Activated T-helper 1 cell treated with anti-CD3 and anti-CD28 coated beads, Interleukin-12 subunit alpha, Interleukin-12 subunit beta, Interleukin-2, Interleukin-4 antibody, amounts not matched to agents 30 ng/mL and 10 ng/mL and 1 ng/mL, durations not matched to agents 14 hours and 24 hours and 36 hours (primary cell): ENCODE data around the gene MAP3K19. TPM values are rescaled to one million over a fixed set of nuclear protein-coding genes. Genes with fewer than 3 reads are reported as not detected.
A peak's percentile ranks its signal among the peaks of the same experiment; 100 is the strongest.
"Not testable (repeated sequence)": the region's sequence is repeated elsewhere in the genome, so short reads cannot be mapped to it uniquely, and the experiment has no call there.

Source experiments
- DNase-seq: peaks from one replicate; pipeline ENCODE4 v3.0.0; 2021; ENCODE audit warnings: low spot score
- H3K27ac Mint-ChIP-seq: one replicate; pipeline ENCODE4 v1.8.0; 2021; ENCODE audit warnings: mild to moderate bottlenecking, mixed read lengths
- H3K27me3 Mint-ChIP-seq: one replicate; pipeline ENCODE4 v1.8.0; 2022; ENCODE audit warnings: mild to moderate bottlenecking, moderate library complexity, mixed read lengths; ENCODE audit not compliant: insufficient read depth
- H3K36me3 Mint-ChIP-seq: one replicate; pipeline ENCODE4 v1.8.0; 2021; ENCODE audit warnings: low read depth, mixed read lengths
- H3K4me1 Mint-ChIP-seq: one replicate; pipeline ENCODE4 v1.8.0; 2021; ENCODE audit warnings: low read depth, mixed read lengths
- H3K4me3 Mint-ChIP-seq: one replicate; pipeline ENCODE4 v1.8.0; 2021; ENCODE audit warnings: mild to moderate bottlenecking, moderate library complexity, mixed read lengths
- H3K9me3 Mint-ChIP-seq: one replicate; pipeline ENCODE4 v1.8.0; 2021; ENCODE audit warnings: mixed read lengths
- intact Hi-C: fragments of 100-400 bp; cut with micrococcal nuclease; formaldehyde crosslinking; loops from one replicate; pipeline ENCODE4 v1.15.1; 2024
- total RNA-seq: library from RNA; stranded (reverse); gene quantifications from 2 replicates; pipeline ENCODE4 v1.2.3, GENCODE V29; 2022

The MAP3K19 gene
- total RNA-seq, 1 donor from 2014 or later: not detected

DNA sequence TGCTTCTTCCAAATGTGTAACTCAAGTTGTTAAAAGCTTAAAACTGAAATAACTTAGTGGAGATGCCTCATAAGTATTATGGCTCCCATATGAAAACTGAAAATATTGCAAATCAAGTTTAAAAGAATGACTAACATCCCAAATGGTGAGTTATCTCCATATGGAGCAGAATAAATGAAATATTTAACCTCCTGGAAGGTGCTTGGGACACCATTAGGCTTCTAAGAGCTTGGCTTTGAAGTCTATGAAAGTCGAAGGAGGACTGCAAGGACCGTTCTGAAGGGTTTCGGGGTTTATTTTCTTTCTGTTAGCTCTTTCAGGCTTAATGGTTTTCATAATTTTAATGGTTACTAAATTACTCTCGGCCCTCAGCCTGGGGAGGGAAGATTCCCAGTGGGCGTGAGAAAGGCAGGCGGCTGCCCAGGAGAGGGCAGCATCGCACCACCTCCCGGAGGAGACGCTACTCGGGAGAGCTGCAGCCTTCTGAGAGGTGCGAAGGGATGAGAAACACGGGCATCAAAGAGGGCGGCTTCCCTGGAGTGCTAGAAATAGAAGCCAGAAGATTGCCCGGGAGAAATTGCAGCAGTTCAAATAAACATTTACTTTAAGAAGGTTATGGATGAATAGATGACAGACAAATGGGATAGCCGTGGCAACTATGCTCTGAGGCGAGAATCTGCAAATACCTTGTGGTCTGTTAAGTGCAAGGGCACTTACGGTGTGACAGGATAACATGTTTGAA is 43.1 kb downstream of the MAP3K19 start:
- no peak overlapping the region for H3K27ac Mint-ChIP-seq
- intact Hi-C loops: loop anchor here (1.0 to 5.0 kb wide), 6 partner anchors 253 to 793 kb away; partner anchors contain the start of genes R3HDM1 and ZRANB3
- peak; percentile 47 for DNase-seq
- peaks cover 7% of the 10 kb centered on the region for H3K4me1 Mint-ChIP-seq
- no peaks in the 10 kb centered on the region for H3K36me3 Mint-ChIP-seq
- no peaks in the 10 kb centered on the region for H3K9me3 Mint-ChIP-seq
- H3K27me3 Mint-ChIP-seq: peaks cover 13% of the 10 kb centered on the region
- no peak overlapping the region for H3K4me3 Mint-ChIP-seq

DNA sequence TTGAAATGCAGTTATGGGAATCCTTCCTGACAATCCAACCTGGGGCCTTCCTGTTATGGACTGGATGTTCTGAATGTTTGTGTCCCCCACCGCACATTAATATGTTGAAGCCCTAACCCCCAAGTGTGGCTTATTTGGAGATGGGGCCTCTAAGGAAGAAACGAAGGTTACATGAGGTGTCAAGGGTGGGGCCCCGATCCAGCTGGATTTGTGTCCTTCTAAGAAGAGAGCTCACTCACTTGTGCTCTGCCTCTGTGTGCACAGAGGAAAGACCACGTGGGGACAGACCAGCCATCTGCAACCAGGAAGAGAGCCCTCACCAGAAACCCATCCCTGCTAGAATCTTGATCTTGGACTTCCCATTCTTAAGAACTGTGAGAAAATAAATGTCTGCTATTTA is 44.4 kb downstream of the MAP3K19 start:
- Mint-ChIP-seq H3K9me3 (no peaks in the 10 kb centered on the region), H3K27me3 (peaks cover 13% of the 10 kb centered on the region), H3K4me1 (peaks cover 7% of the 10 kb centered on the region), H3K4me3 (no peak overlapping the region), H3K27ac (no peak overlapping the region), H3K36me3 (no peaks in the 10 kb centered on the region)
- intact Hi-C loops: loop anchor here (5.0 kb wide), 2 partner anchors 254 to 469 kb away; no protein-coding TSS in a partner anchor
- no peak for DNase-seq

DNA sequence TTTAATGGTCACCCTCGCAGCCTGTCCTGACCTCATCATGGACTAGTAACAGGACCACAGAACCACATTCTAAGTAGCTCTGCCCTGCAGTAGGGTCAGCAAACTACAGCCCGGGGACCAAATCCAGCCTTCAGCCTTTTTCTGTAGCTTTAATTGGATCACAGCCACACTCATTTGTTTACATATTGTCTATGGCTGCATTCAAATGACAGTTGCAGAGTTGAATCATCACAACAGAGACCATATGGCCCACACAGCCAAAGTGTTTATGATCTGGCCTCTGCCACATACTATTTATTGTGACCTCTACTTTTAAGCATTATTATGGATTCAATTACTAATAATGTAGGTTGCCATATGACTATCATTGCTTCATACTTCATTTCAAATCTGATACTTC is 47.7 kb downstream of the MAP3K19 start:
- H3K4me1 Mint-ChIP-seq: peaks cover 5% of the 10 kb centered on the region
- H3K9me3 Mint-ChIP-seq: no peaks in the 10 kb centered on the region

DNA sequence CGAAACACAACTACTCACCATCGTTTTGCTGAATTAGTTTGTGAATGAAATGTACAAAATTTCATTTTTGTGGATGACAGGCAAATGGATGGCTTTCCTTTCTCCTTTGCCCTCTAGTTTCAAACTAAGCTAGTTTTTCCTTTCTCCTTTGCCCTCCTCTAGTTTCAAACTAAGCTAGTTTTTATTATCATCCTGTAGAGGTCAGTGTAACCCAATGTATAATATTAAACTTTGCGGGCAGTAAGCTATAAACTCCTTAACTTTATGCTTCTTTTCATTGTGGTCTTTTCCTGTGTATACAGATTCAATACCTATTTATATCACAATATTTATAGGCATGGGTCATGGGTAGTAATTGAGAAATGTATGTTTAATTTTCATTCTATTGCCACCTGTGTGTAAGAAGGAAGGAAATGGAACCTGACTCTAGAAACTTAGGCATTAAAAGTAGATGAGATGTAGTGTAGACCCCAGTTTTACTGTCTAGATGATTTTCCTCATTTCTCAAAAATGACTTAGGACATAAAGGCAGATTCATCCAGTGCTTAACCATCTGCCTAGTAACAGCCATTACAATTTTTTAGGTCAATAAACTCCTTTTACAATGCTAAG is 58.1 kb downstream of the MAP3K19 start:
- H3K27ac Mint-ChIP-seq: no peak overlapping the region

More for the DNA sequence above, 47.7 kb downstream of the MAP3K19 start:
- H3K27ac Mint-ChIP-seq: no peak overlapping the region
- no peak overlapping the region for H3K4me3 Mint-ChIP-seq
- no peaks in the 10 kb centered on the region for H3K36me3 Mint-ChIP-seq
- peaks cover 13% of the 10 kb centered on the region for H3K27me3 Mint-ChIP-seq
- no peak for DNase-seq
- intact Hi-C loops: no loop called here

DNA sequence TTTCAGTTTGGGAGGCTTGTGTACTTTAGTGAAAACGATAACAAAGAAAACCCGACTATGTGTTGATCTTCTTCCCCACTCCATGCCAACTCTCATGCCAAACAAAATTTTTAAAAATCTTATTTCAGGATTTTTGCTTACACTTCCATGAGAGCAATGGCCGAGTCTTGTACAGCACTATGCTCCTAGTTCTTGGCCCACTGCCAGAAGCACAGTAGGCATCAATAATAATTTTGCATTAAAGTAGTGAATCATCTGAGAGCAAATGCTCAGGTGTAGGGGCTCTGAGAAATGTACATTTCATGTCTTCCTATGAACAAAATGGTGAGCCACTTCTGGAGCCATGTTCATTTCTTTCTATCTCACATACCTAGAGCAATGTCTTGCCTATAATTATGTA is 62.2 kb downstream of the MAP3K19 start:
- DNase-seq: no peak

More for the DNA sequence above, 58.1 kb downstream of the MAP3K19 start:
- no peak for DNase-seq
- Mint-ChIP-seq H3K4me3 (no peak overlapping the region), H3K9me3 (peaks cover 11% of the 10 kb centered on the region), H3K4me1 (no peaks in the 10 kb centered on the region), H3K27me3 (peaks cover 22% of the 10 kb centered on the region), H3K36me3 (no peaks in the 10 kb centered on the region)
- intact Hi-C loops: loop anchor here (1.0 kb wide), 2 partner anchors 721 to 808 kb away; no protein-coding TSS in a partner anchor

DNA sequence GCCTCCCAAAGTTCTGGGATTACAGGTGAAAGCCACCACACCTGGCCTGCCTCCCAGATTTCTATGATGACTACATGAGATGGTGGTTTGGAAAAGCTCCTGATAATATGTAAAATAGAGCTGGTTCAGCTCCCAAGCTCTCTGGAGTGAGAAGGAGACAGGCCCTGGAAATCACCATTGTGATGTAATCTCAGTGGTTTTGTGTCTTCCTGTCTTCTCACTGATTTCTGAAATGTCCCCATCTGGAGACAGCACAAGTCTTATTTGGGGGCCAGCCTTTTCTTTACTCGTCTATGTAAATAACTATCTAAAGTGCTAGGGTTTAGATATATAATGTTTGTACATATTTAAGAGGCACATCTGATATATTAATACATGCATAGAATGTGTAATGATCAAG is 64.6 kb downstream of the MAP3K19 start:
- Mint-ChIP-seq H3K4me1 (peaks cover 9% of the 10 kb centered on the region), H3K9me3 (peaks cover 21% of the 10 kb centered on the region), H3K36me3 (peaks cover 3% of the 10 kb centered on the region), H3K27me3 (peaks cover 17% of the 10 kb centered on the region), H3K27ac (no peak overlapping the region), H3K4me3 (no peak overlapping the region)
- DNase-seq: no peak
- intact Hi-C loops: no loop called here

More for the DNA sequence above, 62.2 kb downstream of the MAP3K19 start:
- intact Hi-C loops: no loop called here
- peaks cover 3% of the 10 kb centered on the region for H3K36me3 Mint-ChIP-seq
- no peak overlapping the region for H3K4me3 Mint-ChIP-seq
- peaks cover 21% of the 10 kb centered on the region for H3K9me3 Mint-ChIP-seq
- no peak overlapping the region for H3K27ac Mint-ChIP-seq
- peaks cover 20% of the 10 kb centered on the region for H3K27me3 Mint-ChIP-seq
- peaks cover 9% of the 10 kb centered on the region for H3K4me1 Mint-ChIP-seq

GRCh38 chr2:134980639-134981038 is 66.6 kb downstream of the MAP3K19 start:
- peaks cover 8% of the 10 kb centered on the region for H3K27me3 Mint-ChIP-seq
- DNase-seq: no peak
- intact Hi-C loops: no loop called here

DNA sequence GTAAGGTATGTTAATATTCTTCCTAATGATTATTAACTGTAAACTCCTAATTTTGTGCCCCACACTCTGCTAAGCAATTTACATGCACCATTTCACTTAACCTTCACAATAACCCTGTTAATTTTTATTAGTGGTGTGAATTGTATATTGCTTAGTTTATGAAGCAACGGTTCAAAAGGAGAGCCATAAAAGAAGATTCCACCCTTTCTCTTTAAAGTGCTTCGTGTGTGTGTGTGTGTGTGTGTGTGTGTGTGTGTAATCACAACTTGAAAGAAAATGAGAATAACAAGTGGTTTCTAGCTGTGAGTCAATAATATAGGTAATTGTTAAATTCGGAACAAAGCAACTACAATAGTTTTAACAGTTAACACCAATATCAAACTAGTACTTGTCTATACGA is 68.0 kb downstream of the MAP3K19 start:
- Mint-ChIP-seq H3K27ac (no peak overlapping the region), H3K4me1 (peaks cover 13% of the 10 kb centered on the region), H3K36me3 (peaks cover 7% of the 10 kb centered on the region), H3K4me3 (no peak overlapping the region), H3K9me3 (peaks cover 21% of the 10 kb centered on the region), H3K27me3 (peaks cover 8% of the 10 kb centered on the region)
- no peak for DNase-seq
- intact Hi-C loops: loop anchor here (10.0 kb wide), 1 partner anchor 1406 kb away; no protein-coding TSS in a partner anchor

More at GRCh38 chr2:134980639-134981038, 66.6 kb downstream of the MAP3K19 start:
- Mint-ChIP-seq H3K27ac (no peak overlapping the region), H3K4me3 (no peak overlapping the region), H3K36me3 (peaks cover 3% of the 10 kb centered on the region), H3K9me3 (peaks cover 21% of the 10 kb centered on the region), H3K4me1 (peaks cover 9% of the 10 kb centered on the region)

DNA sequence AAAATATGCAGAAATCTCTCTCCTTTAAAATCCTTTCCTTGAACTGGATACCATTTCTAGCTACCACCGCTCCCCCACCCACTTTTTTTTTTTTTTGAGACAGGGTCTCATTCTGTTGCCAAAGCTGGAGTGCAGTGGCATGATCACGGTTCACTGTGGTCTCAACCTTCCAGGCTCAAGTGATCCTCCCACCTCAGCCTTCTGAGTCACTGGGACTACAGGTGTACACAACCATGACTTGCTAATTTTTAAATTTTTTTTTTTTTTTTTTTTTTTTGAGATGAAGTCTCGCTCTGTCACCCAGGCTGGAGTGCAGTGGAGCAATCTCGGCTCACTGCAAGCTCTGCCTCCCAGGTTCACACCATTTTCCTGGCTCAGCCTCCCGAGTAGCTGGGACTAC is 70.1 kb downstream of the MAP3K19 start:
- peaks cover 15% of the 10 kb centered on the region for H3K4me1 Mint-ChIP-seq
- H3K27me3 Mint-ChIP-seq, H3K36me3 Mint-ChIP-seq, H3K4me3 Mint-ChIP-seq, DNase-seq, H3K27ac Mint-ChIP-seq: not testable (repeated sequence)
- peaks cover 23% of the 10 kb centered on the region for H3K9me3 Mint-ChIP-seq
- intact Hi-C loops: loop anchor here (10.0 kb wide), 1 partner anchor 1408 kb away; no protein-coding TSS in a partner anchor

- no peak for DNase-seq
- intact Hi-C loops: loop anchor here (10.0 kb wide), 1 partner anchor 1409 kb away; no protein-coding TSS in a partner anchor
- no peak overlapping the region for H3K4me3 Mint-ChIP-seq
- no peak overlapping the region for H3K27ac Mint-ChIP-seq
- peaks cover 15% of the 10 kb centered on the region for H3K4me1 Mint-ChIP-seq
- peaks cover 7% of the 10 kb centered on the region for H3K36me3 Mint-ChIP-seq
- peaks cover 28% of the 10 kb centered on the region for H3K9me3 Mint-ChIP-seq
- peaks cover 14% of the 10 kb centered on the region for H3K27me3 Mint-ChIP-seq
Observed at GRCh38 chr2:134976074-134976702, 71.1 kb downstream of the MAP3K19 start.

DNA sequence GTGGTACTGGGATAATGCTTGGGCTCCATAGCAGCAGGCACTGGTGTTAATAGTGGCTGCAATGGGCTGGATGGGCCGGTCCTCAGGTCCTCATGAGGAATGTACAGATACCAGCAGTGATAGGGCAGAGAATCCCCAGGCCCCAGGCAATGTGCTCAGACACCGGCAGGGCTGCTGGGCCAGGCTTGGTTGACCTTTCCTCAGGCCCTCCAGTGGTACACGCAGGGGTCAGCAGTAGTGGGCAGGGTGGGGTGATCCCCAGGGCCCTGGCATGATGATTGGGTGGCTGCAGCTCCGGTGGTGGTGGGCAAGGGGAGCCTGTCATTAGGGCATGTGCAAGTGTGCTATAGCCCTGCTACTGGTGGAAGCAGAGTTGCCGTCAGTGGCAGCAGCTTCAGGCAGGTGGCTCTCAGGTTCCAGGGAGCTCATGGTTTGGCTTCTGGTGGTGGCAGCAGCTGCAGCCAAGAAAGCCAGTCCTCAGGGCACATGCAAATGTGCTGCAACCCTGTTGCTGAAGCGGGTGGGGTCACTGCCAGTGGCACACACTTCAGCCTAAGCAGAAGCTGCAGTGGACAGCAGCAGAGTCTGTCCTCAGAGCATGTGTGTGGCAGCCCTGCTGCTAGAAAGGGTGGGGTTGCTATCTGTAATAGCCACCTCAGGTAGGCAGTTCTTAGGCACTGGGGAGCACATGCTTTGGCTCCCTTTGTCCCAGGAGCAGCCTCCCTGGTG is 71.8 kb downstream of the MAP3K19 start:
- Mint-ChIP-seq H3K27ac (no peak overlapping the region), H3K4me3 (no peak overlapping the region), H3K27me3 (peaks cover 19% of the 10 kb centered on the region), H3K9me3 (peaks cover 34% of the 10 kb centered on the region), H3K4me1 (peaks cover 15% of the 10 kb centered on the region), H3K36me3 (peaks cover 7% of the 10 kb centered on the region)
- no peak for DNase-seq
- intact Hi-C loops: loop anchor here (10.0 kb wide), 1 partner anchor 1409 kb away; no protein-coding TSS in a partner anchor
